NB4 (cell line): ENCODE results near the gene POU6F2.

Experiments used
- DNase-seq: peaks from one replicate; pipeline ENCODE4 v3.0.0; 2010; ENCODE audit warnings: low read depth
- H3K4me3 ChIP-seq: one replicate; pipeline ENCODE4 v1.5.1; 2011; ENCODE audit warnings: mild to moderate bottlenecking, low read depth, low read length, moderate library complexity
- MAX ChIP-seq: IDR thresholded peaks from 2 replicates; pipeline ENCODE4 v1.6.1; 2011; ENCODE audit warnings: low read depth, low read length
- MYC ChIP-seq: IDR thresholded peaks from 2 replicates; pipeline ENCODE4 v1.6.1; 2011; ENCODE audit warnings: low read depth, low read length
- POLR2A ChIP-seq: IDR thresholded peaks from 2 replicates; pipeline ENCODE4 v1.6.1; 2011; ENCODE audit warnings: mild to moderate bottlenecking; ENCODE audit not compliant: insufficient read length; ENCODE audit errors: extremely low read depth
- TF ChIP-seq, protein P1 (sequence below): IDR thresholded peaks from one replicate; pipeline ENCODE4 v1.5.1; 2012; ENCODE audit warnings: low read depth, low read length

The POU6F2 gene

DNA sequence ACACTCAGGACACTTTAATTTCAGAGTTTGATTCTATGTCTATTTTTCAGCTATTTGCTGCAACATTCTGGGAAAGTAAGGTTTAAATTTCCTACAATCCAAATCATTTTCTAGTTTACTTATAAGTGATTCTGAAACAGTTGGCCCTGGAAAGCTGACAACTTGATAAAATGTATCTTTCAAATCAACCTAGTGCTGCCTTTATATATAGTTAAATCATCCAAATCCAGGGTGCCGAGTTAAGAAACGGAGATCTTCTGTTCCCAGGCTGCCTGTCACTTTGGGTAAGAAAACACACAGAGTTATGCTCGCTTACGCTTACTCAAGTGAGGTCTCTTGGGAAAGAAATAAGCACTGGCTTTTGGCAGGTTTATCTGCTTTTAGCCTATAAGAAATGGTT is 175.0 kb downstream of the POU6F2 start:
- DNase-seq, result no peak
- TF ChIP-seq MAX (no peak), POLR2A (no peak), MYC (no peak)
- TF ChIP-seq, protein P1, sequence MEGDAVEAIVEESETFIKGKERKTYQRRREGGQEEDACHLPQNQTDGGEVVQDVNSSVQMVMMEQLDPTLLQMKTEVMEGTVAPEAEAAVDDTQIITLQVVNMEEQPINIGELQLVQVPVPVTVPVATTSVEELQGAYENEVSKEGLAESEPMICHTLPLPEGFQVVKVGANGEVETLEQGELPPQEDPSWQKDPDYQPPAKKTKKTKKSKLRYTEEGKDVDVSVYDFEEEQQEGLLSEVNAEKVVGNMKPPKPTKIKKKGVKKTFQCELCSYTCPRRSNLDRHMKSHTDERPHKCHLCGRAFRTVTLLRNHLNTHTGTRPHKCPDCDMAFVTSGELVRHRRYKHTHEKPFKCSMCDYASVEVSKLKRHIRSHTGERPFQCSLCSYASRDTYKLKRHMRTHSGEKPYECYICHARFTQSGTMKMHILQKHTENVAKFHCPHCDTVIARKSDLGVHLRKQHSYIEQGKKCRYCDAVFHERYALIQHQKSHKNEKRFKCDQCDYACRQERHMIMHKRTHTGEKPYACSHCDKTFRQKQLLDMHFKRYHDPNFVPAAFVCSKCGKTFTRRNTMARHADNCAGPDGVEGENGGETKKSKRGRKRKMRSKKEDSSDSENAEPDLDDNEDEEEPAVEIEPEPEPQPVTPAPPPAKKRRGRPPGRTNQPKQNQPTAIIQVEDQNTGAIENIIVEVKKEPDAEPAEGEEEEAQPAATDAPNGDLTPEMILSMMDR, result no peak
- H3K4me3 ChIP-seq, result no peak overlapping the region

- no peak overlapping the region for H3K4me3 ChIP-seq
- TF ChIP-seq MYC (no peak), POLR2A (no peak), MAX (no peak)
- TF ChIP-seq, protein P1, result no peak
- DNase-seq, result no peak
These were observed 175.4 kb downstream of the POU6F2 start for GRCh38 chr7:39153113-39153512.

- TF ChIP-seq MYC (no peak), MAX (no peak), POLR2A (no peak)
- no peak for DNase-seq
- no peak overlapping the region for H3K4me3 ChIP-seq
These were observed 175.9 kb downstream of the POU6F2 start for GRCh38 chr7:39153647-39154046.

DNA sequence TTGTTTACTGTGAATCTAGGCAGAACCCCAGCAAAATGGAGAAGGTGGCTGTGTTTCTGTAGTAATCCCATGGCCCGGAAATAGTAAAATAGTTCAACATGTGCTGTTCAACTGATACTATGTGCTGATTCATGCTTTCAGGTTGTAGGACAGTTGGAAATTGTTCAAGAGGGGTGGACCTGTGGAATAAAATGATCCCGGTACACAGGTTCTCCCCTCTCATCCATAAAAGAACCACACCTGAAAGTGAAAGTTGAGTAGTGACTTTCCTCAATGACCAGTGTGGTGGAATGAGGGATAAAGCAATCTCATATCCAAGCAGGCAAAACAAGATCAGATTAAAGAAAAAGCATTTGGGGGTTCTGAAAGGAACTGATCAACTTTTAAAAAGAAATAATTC is 177.1 kb downstream of the POU6F2 start:
- no peak for TF ChIP-seq MYC
- no peak for TF ChIP-seq POLR2A
- no peak for TF ChIP-seq MAX
- TF ChIP-seq, protein P1, result no peak
- DNase-seq, result no peak
- no peak overlapping the region for H3K4me3 ChIP-seq

- DNase-seq, result no peak
- H3K4me3 ChIP-seq, result no peak overlapping the region
- TF ChIP-seq, protein P1, result no peak
- TF ChIP-seq MAX (no peak), POLR2A (no peak), MYC (no peak)
These were observed 180.7 kb downstream of the POU6F2 start for GRCh38 chr7:39158367-39158766.

DNA sequence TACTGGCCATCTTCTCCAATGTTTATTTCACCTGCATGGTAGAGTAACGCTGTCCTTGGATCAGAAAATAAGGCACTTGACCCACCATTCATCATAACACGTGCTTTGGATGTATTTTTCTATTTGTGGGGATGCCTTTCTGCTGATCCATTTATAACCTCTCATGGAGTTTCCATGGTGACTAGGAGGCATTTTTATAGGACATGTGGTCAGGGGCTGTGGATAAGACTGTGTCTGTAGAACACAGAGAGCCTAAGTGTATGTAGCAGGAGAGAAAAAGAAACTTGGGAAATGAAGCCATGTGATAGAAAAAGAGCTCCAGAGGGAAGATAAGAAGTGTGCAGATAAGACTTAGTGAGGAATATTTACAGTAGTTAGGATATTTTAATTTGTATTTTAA is 184.2 kb downstream of the POU6F2 start:
- H3K4me3 ChIP-seq, result no peak overlapping the region
- DNase-seq, result no peak
- TF ChIP-seq, protein P1, result no peak
- TF ChIP-seq POLR2A (no peak), MAX (no peak), MYC (no peak)
